Fibroblast of pulmonary artery (primary cell): ENCODE measurements around the gene HDAC5.

Source experiments
- DNase-seq: peaks from one replicate; pipeline ENCODE4 v3.0.0-alpha.2; 2010; ENCODE audit warnings: low read depth
- H3K4me3 ChIP-seq: replicated peaks from 2 replicates; pipeline ENCODE4 v1.5.1; 2011; ENCODE audit warnings: low read depth, mild to moderate bottlenecking, control low read depth, low read length, moderate library complexity
- CTCF ChIP-seq: IDR thresholded peaks from 2 replicates; pipeline ENCODE4 v1.5.1; 2011; ENCODE audit warnings: mild to moderate bottlenecking, control low read depth, low read length, inconsistent platforms; ENCODE audit errors: missing control alignments

HDAC5 gene

GRCh38 chr17:44123356-44124117, at the start of gene HDAC5:
Gene HDAC5 (minus strand): TSS chr17:44123641. CDS start chr17:44117515, 6,126 bp downstream.
- DNase-seq: peak; percentile 95
- H3K4me3 ChIP-seq: peak within 1 kb of the TSS; percentile 89
- TF ChIP-seq CTCF: peak; percentile 53

- DNase-seq: no peak
- TF ChIP-seq CTCF: no peak
These were observed 48.6 kb upstream of the HDAC5 start for GRCh38 chr17:44171931-44172455.

GRCh38 chr17:44170499-44171201, 47.2 kb upstream of the HDAC5 start, which contains the start of gene ASB16:
Gene ASB16 (plus strand): TSS chr17:44170704. CDS start chr17:44170790, 86 bp downstream.
- no peak for TF ChIP-seq CTCF
- no peak for DNase-seq
- H3K4me3 ChIP-seq: no peak within 1 kb of the TSS

More at GRCh38 chr17:44171931-44172455, 48.6 kb upstream of the HDAC5 start:
- no peak overlapping the region for H3K4me3 ChIP-seq

- H3K4me3 ChIP-seq: no peak overlapping the region
- no peak for DNase-seq
- TF ChIP-seq CTCF: no peak
These were observed 46.7 kb upstream of the HDAC5 start for GRCh38 chr17:44170135-44170498.

- DNase-seq: no peak
- no peak overlapping the region for H3K4me3 ChIP-seq
- no peak for TF ChIP-seq CTCF
These were observed 43.9 kb upstream of the HDAC5 start for GRCh38 chr17:44167181-44167861.

GRCh38 chr17:44164476-44164875, 41.0 kb upstream of the HDAC5 start:
- no peak for TF ChIP-seq CTCF
- no peak overlapping the region for H3K4me3 ChIP-seq
- no peak for DNase-seq
